ENCODE results near the gene OR5F1. TPM values are rescaled to one million over a fixed set of nuclear protein-coding genes. Genes with fewer than 3 reads are reported as not detected.

Gene OR5F1
- total RNA-seq, result not detected

- no peak for ATAC-seq
- Mint-ChIP-seq H3K4me3 (no peak within 1 kb of the TSS), H3K4me1 (no peaks in the 10 kb centered on the region), H3K27me3 (no peaks in the 10 kb centered on the region), H3K9me3 (ENCODE audit: low read depth) (peaks cover 15% of the 10 kb centered on the region), H3K27ac (no peak within 1 kb of the TSS), H3K36me3 (no peaks in the 10 kb centered on the region)
- no peak for DNase-seq
- CTCF ChIA-PET, result no interaction called here
These were observed at the start of gene OR5F1 for GRCh38 chr11:55994525-55994924. Gene OR5F1, minus strand, starts transcription at chr11:55994625. Its CDS starts 0 bp downstream, at chr11:55994625.

- Mint-ChIP-seq H3K27me3 (no peaks in the 10 kb centered on the region), H3K9me3 (ENCODE audit: low read depth) (peaks cover 6% of the 10 kb centered on the region), H3K4me3 (no peak within 1 kb of the TSS), H3K4me1 (no peaks in the 10 kb centered on the region), H3K36me3 (no peaks in the 10 kb centered on the region), H3K27ac (no peak within 1 kb of the TSS)
- no peak for DNase-seq
- CTCF ChIA-PET, result no interaction called here
- no peak for ATAC-seq
These were observed 32.9 kb upstream of the OR5F1 start, which contains the start of gene OR5AS1 for GRCh38 chr11:56027354-56027753. Gene OR5AS1, plus strand, starts transcription at chr11:56027654. Its CDS starts 2,765 bp downstream, at chr11:56030419.

- Mint-ChIP-seq H3K27ac (no peak overlapping the region), H3K4me3 (no peak overlapping the region), H3K9me3 (ENCODE audit: low read depth) (peaks cover 11% of the 10 kb centered on the region), H3K27me3 (no peaks in the 10 kb centered on the region), H3K4me1 (no peaks in the 10 kb centered on the region), H3K36me3 (no peaks in the 10 kb centered on the region)
- DNase-seq (no peak), ATAC-seq (no peak)
- CTCF ChIA-PET, result no interaction called here
These were observed 19.4 kb upstream of the OR5F1 start for GRCh38 chr11:56013805-56014204.

- no peak overlapping the region for H3K4me3 Mint-ChIP-seq
- no peaks in the 10 kb centered on the region for H3K27me3 Mint-ChIP-seq
- H3K9me3 Mint-ChIP-seq (ENCODE audit: low read depth), result peaks cover 13% of the 10 kb centered on the region
- DNase-seq (no peak), ATAC-seq (no peak)
- no peaks in the 10 kb centered on the region for H3K4me1 Mint-ChIP-seq
- CTCF ChIA-PET, result no interaction called here
- no peaks in the 10 kb centered on the region for H3K36me3 Mint-ChIP-seq
- no peak overlapping the region for H3K27ac Mint-ChIP-seq
These were observed 16.3 kb upstream of the OR5F1 start for GRCh38 chr11:56010716-56011115.

GRCh38 chr11:55970935-55971334 is 23.5 kb downstream of the OR5F1 start:
- DNase-seq (no peak), ATAC-seq (no peak)
- Mint-ChIP-seq H3K36me3 (no peaks in the 10 kb centered on the region), H3K27ac (no peak overlapping the region), H3K4me1 (no peaks in the 10 kb centered on the region), H3K4me3 (no peak overlapping the region), H3K27me3 (no peaks in the 10 kb centered on the region), H3K9me3 (ENCODE audit: low read depth) (peaks cover 18% of the 10 kb centered on the region)
- CTCF ChIA-PET, result no interaction called here

GRCh38 chr11:55969845-55970244 is 24.6 kb downstream of the OR5F1 start, which contains the start of gene OR10AG1:
Gene OR10AG1, minus strand, starts transcription at chr11:55969945. Its CDS starts 38 bp downstream, at chr11:55969907.
- H3K36me3 Mint-ChIP-seq, result no peaks in the 10 kb centered on the region
- CTCF ChIA-PET, result no interaction called here
- H3K4me1 Mint-ChIP-seq, result no peaks in the 10 kb centered on the region
- H3K27me3 Mint-ChIP-seq, result no peaks in the 10 kb centered on the region
- peaks cover 18% of the 10 kb centered on the region for H3K9me3 Mint-ChIP-seq (ENCODE audit: low read depth)
- no peak within 1 kb of the TSS for H3K27ac Mint-ChIP-seq
- ATAC-seq (no peak), DNase-seq (no peak)
- no peak within 1 kb of the TSS for H3K4me3 Mint-ChIP-seq

- H3K9me3 Mint-ChIP-seq (ENCODE audit: low read depth), result peaks cover 16% of the 10 kb centered on the region
- CTCF ChIA-PET, result no interaction called here
- H3K4me1 Mint-ChIP-seq, result no peaks in the 10 kb centered on the region
- no peaks in the 10 kb centered on the region for H3K36me3 Mint-ChIP-seq
- H3K27ac Mint-ChIP-seq, result no peak overlapping the region
- no peak for DNase-seq
- ATAC-seq, result no peak
- H3K27me3 Mint-ChIP-seq, result no peaks in the 10 kb centered on the region
- H3K4me3 Mint-ChIP-seq, result no peak overlapping the region
These were observed 26.5 kb downstream of the OR5F1 start for GRCh38 chr11:55967914-55968313.

GRCh38 chr11:55966391-55966790 is 28.0 kb downstream of the OR5F1 start:
- H3K4me1 Mint-ChIP-seq, result no peaks in the 10 kb centered on the region
- H3K36me3 Mint-ChIP-seq, result peaks cover 1% of the 10 kb centered on the region
- no peaks in the 10 kb centered on the region for H3K27me3 Mint-ChIP-seq
- CTCF ChIA-PET, result no interaction called here
- no peak for ATAC-seq
- H3K9me3 Mint-ChIP-seq (ENCODE audit: low read depth), result peaks cover 14% of the 10 kb centered on the region
- DNase-seq, result no peak
- no peak overlapping the region for H3K4me3 Mint-ChIP-seq
- H3K27ac Mint-ChIP-seq, result no peak overlapping the region

- CTCF ChIA-PET, result no interaction called here
- no peak overlapping the region for H3K27ac Mint-ChIP-seq
- no peaks in the 10 kb centered on the region for H3K36me3 Mint-ChIP-seq
- no peaks in the 10 kb centered on the region for H3K4me1 Mint-ChIP-seq
- H3K4me3 Mint-ChIP-seq, result no peak overlapping the region
- H3K9me3 Mint-ChIP-seq (ENCODE audit: low read depth), result peaks cover 4% of the 10 kb centered on the region
- ATAC-seq (no peak), DNase-seq (no peak)
- no peaks in the 10 kb centered on the region for H3K27me3 Mint-ChIP-seq
These were observed 37.9 kb downstream of the OR5F1 start for GRCh38 chr11:55956521-55956920.

GRCh38 chr11:55949330-55949729 is 45.1 kb downstream of the OR5F1 start:
- peaks cover 8% of the 10 kb centered on the region for H3K9me3 Mint-ChIP-seq (ENCODE audit: low read depth)

More at GRCh38 chr11:55949330-55949729, 45.1 kb downstream of the OR5F1 start:
- Mint-ChIP-seq H3K27me3 (no peaks in the 10 kb centered on the region), H3K4me1 (no peaks in the 10 kb centered on the region), H3K4me3 (no peak overlapping the region), H3K27ac (no peak overlapping the region), H3K36me3 (no peaks in the 10 kb centered on the region)
- DNase-seq (no peak), ATAC-seq (no peak)
- CTCF ChIA-PET, result no interaction called here

Other genes with a start within 250 kb of the OR5F1 start
- gene OR5D13, start 221.2 kb downstream of the OR5F1 start, total RNA-seq, result not detected
- gene OR5D14, start 199.1 kb downstream of the OR5F1 start, total RNA-seq, result not detected
- not detected for gene OR5L1, start 183.3 kb downstream of the OR5F1 start, total RNA-seq
- not detected for gene OR5D18, start 175.0 kb downstream of the OR5F1 start, total RNA-seq
- not detected for gene OR5L2, start 167.4 kb downstream of the OR5F1 start, total RNA-seq
- gene OR5D16, start 155.9 kb downstream of the OR5F1 start, total RNA-seq, result not detected
- gene TRIM51, start 111.3 kb downstream of the OR5F1 start, total RNA-seq, result not detected
- gene OR5W2, start 80.0 kb downstream of the OR5F1 start, total RNA-seq, result not detected
- not detected for gene OR5I1, start 58.2 kb downstream of the OR5F1 start, total RNA-seq
- gene OR10AG1, start 24.7 kb downstream of the OR5F1 start, total RNA-seq, result not detected
- gene OR5AS1, start 33.0 kb upstream of the OR5F1 start, total RNA-seq, result not detected
- not detected for gene OR8I2, start 98.7 kb upstream of the OR5F1 start, total RNA-seq
- not detected for gene OR8H2, start 109.1 kb upstream of the OR5F1 start, total RNA-seq
- not detected for gene OR8H3, start 127.7 kb upstream of the OR5F1 start, total RNA-seq
- not detected for gene OR8J3, start 145.6 kb upstream of the OR5F1 start, total RNA-seq
- gene OR8K5, start 165.7 kb upstream of the OR5F1 start, total RNA-seq, result not detected
- gene OR5J2, start 182.0 kb upstream of the OR5F1 start, total RNA-seq, result not detected
- gene OR5T2, start 239.6 kb upstream of the OR5F1 start, total RNA-seq, result not detected

Measured in activated CD8-positive, alpha-beta memory T cell treated with anti-CD3 and anti-CD28 coated beads, Interleukin-2, amount 10 ng/mL, durations not matched to agents 7 days and 5 days (primary cell).